OCI-LY1 (cell line): ENCODE measurements around the gene FAM117A.

Experiments
- EZH2 ChIP-seq: fragments of 200-600 bp; sonication (generic), shearing (Covaris generic); IDR thresholded peaks from 2 replicates; pipeline ENCODE4 v1.8.0; 2017; ENCODE audit warnings: borderline replicate concordance, mixed run types, mild to moderate bottlenecking, antibody characterized with exemption, low read length, moderate library complexity, mixed read lengths
- TF ChIP-seq, protein P1 (sequence below): fragments of 200-600 bp; sonication (generic), shearing (Covaris generic); IDR thresholded peaks from 2 replicates; pipeline ENCODE4 v1.5.1; 2017; ENCODE audit warnings: mild to moderate bottlenecking, antibody characterized with exemption, low read length, moderate library complexity, mixed read lengths

DNA sequence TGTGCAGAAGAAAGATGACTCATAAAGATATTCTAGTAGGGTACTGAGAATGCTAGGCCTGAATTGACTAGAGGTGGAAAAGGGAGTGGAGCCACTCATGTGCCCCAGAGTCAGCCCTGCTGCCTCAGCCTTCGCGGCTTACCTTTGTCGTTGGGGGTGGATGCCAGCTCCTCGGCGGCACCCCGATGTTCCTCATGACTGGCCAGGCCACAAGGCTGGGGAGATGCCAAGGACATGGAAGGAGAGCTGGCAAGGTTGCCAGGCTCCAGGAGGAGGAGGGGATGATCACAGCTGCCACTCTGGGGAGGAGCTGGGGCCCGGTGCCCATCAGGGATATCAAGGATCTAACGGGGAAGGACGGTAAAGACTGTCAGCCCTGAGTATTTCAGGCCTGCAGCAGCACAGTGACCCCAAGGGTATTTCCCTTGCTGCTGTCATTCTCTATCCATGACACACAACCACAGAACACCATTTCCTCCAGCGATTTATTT, 46.5 kb downstream of the FAM117A start:
- TF ChIP-seq, protein P1, sequence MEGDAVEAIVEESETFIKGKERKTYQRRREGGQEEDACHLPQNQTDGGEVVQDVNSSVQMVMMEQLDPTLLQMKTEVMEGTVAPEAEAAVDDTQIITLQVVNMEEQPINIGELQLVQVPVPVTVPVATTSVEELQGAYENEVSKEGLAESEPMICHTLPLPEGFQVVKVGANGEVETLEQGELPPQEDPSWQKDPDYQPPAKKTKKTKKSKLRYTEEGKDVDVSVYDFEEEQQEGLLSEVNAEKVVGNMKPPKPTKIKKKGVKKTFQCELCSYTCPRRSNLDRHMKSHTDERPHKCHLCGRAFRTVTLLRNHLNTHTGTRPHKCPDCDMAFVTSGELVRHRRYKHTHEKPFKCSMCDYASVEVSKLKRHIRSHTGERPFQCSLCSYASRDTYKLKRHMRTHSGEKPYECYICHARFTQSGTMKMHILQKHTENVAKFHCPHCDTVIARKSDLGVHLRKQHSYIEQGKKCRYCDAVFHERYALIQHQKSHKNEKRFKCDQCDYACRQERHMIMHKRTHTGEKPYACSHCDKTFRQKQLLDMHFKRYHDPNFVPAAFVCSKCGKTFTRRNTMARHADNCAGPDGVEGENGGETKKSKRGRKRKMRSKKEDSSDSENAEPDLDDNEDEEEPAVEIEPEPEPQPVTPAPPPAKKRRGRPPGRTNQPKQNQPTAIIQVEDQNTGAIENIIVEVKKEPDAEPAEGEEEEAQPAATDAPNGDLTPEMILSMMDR, result no peak
- TF ChIP-seq EZH2, result no peak
